Choroid plexus epithelial cell (primary cell): Measurements from ENCODE around the gene BGN.

Experiments
- DNase-seq: peaks from one replicate; pipeline ENCODE4 v3.0.0-alpha.2; 2010; ENCODE audit warnings: low read depth
- H3K4me3 ChIP-seq: 2 replicates; pipeline ENCODE4 v1.5.1; 2011; ENCODE audit warnings: low read depth, mild to moderate bottlenecking, control low read depth, low read length, moderate library complexity
- TF ChIP-seq, protein P1 (sequence below): conservative IDR thresholded peaks from 2 replicates; pipeline ENCODE4 v1.5.1; 2011; ENCODE audit warnings: low read depth, mild to moderate bottlenecking, control low read depth, inconsistent platforms, low read length, moderate library complexity

BGN gene

DNA sequence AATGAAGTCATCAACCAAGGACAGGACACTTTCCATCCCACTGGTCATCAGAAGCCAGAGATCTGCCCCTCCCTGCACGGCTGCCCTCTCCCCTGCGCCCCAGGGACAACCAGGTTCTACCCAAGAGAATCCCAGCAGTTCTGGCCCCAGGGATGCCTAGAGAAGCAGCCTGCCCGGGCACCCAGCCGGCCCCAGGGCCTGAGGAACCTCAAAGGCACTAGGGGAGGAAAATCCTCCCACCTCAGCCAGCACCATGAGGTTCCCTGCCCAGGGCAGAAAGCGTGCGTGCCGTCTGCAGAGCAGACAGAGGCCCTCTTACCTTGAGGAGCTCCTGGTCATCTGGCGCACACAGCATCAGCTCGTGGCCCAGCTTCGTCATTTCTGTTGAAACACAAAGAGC is 32.5 kb upstream of the BGN start:
- DNase-seq: no peak
- no peak overlapping the region for H3K4me3 ChIP-seq
- TF ChIP-seq, protein P1, sequence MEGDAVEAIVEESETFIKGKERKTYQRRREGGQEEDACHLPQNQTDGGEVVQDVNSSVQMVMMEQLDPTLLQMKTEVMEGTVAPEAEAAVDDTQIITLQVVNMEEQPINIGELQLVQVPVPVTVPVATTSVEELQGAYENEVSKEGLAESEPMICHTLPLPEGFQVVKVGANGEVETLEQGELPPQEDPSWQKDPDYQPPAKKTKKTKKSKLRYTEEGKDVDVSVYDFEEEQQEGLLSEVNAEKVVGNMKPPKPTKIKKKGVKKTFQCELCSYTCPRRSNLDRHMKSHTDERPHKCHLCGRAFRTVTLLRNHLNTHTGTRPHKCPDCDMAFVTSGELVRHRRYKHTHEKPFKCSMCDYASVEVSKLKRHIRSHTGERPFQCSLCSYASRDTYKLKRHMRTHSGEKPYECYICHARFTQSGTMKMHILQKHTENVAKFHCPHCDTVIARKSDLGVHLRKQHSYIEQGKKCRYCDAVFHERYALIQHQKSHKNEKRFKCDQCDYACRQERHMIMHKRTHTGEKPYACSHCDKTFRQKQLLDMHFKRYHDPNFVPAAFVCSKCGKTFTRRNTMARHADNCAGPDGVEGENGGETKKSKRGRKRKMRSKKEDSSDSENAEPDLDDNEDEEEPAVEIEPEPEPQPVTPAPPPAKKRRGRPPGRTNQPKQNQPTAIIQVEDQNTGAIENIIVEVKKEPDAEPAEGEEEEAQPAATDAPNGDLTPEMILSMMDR: no peak

DNA sequence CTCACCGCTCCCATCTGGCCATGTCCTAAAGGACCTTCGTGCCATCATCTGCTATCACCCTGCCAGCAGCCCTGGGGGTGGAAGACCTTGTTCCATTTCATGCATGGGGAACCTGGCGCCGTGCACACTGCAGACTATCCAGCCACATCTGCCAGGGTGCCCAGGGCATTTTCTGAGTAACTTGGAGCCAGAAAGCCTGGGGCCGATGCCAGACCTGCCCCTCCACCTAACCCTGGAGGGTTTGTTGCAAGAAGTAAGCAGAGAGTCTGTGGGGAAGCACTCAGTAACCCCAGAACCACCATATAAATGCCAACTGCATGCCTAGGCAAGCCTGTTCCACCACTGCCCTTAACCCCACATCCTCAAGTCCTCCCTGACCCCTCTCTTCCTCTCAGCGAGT is 31.7 kb upstream of the BGN start:
- no peak for DNase-seq
- TF ChIP-seq, protein P1: no peak
- no peak overlapping the region for H3K4me3 ChIP-seq

DNA sequence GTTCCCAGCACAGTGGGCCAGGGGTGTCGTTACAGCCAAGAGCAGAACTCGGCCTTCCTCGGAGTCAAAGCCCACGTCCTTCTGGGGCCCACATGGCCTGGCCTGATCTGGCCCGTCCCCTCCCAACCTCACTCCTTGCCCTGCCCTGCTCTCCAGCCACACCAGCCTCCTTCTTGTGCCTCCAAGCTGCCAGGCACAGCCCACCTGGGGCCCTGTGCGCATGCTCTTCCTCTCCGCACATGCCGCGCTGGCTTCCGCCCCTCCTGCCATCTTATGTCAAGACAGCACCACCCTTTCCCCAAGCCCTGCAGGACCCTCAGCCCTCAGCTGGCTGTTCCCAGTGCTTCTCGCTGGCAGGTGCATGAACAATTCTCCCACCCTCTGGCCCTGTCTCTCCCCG is 31.2 kb upstream of the BGN start:
- no peak for DNase-seq
- TF ChIP-seq, protein P1: no peak

DNA sequence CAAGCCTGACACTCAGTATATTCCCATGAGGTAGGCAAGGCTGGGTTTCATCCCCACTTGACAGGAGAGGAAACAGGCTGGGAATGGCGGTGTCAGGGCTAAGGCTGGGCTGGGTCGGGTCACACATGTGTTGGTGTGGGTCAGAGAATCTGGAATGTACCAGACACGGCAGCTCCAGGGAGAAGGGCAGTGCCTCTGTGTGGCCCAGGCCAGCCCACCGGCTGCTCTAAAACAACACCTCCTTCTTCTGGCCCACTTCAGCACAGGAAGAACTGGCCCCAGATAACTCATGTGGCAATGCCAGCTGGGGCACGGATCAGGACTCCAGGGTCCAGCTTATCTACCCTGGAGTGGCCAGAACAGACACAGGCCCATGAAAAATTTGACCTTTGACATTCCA is 30.7 kb upstream of the BGN start:
- H3K4me3 ChIP-seq: no peak overlapping the region
- no peak for DNase-seq
- TF ChIP-seq, protein P1: no peak

More for the DNA sequence above, 31.2 kb upstream of the BGN start:
- no peak overlapping the region for H3K4me3 ChIP-seq

DNA sequence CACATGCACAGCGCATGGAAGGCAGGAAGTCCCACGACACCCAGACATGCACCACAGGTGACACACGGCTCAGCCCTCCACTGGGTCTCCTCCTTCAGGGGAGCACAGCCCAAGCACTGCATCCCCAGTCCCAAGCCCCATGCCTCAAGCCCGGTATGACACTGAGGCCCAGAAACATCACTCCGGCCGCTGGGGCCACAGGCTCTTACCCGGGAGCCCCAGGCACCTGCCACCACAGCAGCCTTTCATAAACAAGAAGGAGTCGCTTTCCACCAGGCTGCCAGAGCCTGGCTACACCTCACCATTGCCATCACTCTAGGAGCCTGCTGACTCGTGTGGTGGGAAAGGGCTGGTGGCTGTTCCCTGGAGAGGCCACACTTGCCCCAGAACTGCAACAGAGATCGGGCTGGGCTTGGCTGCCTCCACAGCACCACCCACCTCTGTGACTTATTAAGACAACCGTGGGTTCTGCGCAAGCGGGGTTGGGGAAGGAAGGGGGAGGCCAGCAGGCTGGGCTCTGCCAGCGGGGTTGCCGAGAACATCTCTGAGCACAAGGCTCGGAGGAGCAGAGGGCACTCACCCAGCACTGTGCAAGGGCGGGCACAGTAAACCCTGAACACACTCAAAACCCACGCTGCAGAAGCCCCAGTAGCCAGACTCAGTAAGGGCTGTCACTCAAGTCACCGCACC is 28.9 kb upstream of the BGN start:
- TF ChIP-seq, protein P1: no peak
- no peak overlapping the region for H3K4me3 ChIP-seq
- no peak for DNase-seq

DNA sequence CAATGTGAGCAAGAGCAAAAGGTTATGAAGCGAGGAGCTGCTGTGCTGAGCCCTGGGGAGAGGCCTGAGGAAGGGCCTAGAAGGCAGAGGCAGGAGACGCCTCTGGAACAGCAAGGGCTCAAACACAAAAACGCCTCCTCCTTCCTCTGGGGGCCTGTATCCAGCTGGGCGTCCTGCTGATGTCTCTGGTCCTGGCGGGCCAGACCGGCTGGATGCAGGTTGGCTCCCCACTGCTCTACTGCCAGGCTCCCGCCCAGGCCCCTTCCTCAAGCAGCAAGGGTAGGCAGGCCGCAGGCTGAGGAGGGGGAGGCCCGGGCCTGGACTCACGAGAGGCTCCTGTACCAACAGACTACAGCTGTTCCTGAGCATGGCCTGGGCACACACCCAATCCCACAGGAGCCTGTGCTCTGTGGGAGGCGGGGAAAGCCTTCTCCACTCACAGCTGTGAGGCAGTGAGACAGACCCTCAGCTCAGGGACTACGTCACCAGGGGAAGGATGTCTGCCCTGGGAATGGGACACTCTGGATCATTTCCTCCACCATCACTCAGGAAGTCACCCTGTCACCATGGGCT is 26.7 kb upstream of the BGN start:
- no peak overlapping the region for H3K4me3 ChIP-seq
- no peak for DNase-seq
- TF ChIP-seq, protein P1: no peak

DNA sequence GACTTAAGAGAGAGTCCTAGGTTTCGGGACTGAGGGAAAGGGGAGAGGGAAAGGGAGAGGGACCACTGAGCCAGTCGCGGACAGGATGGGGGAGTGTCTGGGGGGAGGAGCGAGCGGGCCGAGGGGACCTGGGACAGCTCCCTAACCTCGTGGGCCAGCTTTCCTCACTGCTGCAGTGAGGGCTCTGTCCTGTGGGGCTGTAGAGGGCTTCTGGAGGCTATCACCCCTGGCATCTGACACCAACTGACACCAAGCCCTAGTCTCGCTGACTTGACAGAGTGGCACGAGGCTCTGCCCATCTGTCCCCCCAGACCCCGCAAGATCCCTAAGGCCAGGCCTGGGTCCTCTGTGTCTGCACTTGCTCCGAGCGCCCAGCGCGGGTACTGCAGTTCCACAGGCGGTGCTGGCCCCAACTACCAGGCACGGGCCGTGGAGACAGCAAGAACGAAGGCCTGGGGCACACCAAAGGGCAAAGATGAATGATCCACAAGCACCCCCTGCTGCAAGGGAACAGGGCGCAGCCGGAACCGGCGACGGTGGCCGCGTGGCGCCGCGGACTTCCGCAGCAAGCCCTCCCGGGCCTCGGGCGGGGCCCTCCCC is 24.9 kb upstream of the BGN start:
- H3K4me3 ChIP-seq: peak overlapping the region; percentile 62
- DNase-seq: peak; percentile 33
- TF ChIP-seq, protein P1: peak; percentile 28
